GM19025 (cell line): Measurements from ENCODE around the gene LPGAT1.
"Not testable (repeated sequence)": the region's sequence is repeated elsewhere in the genome, so short reads cannot be mapped to it uniquely, and the experiment has no call there.

Source experiments
- ATAC-seq: cut with Tn5 transposase; IDR thresholded peaks from one replicate; pipeline ENCODE4 v1.9.1; 2021; ENCODE audit warnings: mild to moderate bottlenecking, low read depth, moderate library complexity; ENCODE audit not compliant: unreplicated experiment

Gene LPGAT1

GRCh38 chr1:211737115-211738035 lies 93.2 kb downstream of the LPGAT1 start:
- ATAC-seq, result no peak

GRCh38 chr1:211736351-211736915 lies 94.1 kb downstream of the LPGAT1 start:
- ATAC-seq, result no peak

GRCh38 chr1:211735208-211736170 lies 95.1 kb downstream of the LPGAT1 start:
- no peak for ATAC-seq

- no peak for ATAC-seq
These were observed 95.8 kb downstream of the LPGAT1 start for GRCh38 chr1:211734791-211735190.

- ATAC-seq, result no peak
These were observed 96.2 kb downstream of the LPGAT1 start for GRCh38 chr1:211734359-211734758.

GRCh38 chr1:211732293-211732980 lies 98.1 kb downstream of the LPGAT1 start:
- no peak for ATAC-seq

DNA sequence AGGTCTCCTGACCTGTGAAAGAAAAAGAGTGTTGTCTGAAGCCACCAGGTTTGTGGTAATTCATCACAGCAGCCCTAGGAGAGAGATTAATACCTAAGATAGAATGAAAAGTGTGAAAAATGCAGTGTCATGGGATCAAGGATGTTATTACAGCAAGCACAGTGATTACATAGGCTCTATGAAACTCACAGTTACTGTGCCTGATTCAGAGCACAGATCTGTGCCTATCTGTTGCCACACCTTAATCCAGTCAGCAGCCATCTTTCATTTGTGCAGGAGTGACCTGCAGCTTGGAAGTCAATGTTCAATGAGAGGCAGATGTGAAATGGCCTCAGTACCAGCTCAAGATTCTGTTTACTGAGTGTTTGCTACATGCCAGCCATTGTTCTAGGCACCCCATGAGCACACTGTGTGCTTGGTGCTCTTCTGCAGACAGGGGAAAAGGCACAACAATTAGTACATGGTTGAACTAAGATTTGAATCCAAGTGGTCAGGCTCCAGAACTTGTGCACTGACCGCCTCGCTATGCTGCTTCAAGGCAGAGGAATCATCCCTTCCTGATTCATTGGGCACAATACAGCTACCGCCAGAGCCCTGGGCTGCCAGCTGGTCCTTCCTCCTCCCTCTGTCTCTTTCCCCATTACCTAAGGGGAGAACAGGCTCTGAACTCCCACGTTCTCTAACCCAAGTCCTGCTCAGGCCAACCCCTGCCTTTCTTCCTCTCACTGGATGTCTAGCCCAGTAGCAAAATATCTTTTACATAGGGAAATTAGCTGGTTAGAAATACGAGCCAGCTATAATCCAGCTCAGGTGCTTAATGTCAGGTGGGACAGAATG lies 98.9 kb downstream of the LPGAT1 start:
- no peak for ATAC-seq

- no peak for ATAC-seq
These were observed 100.2 kb downstream of the LPGAT1 start for GRCh38 chr1:211730347-211730746.

DNA sequence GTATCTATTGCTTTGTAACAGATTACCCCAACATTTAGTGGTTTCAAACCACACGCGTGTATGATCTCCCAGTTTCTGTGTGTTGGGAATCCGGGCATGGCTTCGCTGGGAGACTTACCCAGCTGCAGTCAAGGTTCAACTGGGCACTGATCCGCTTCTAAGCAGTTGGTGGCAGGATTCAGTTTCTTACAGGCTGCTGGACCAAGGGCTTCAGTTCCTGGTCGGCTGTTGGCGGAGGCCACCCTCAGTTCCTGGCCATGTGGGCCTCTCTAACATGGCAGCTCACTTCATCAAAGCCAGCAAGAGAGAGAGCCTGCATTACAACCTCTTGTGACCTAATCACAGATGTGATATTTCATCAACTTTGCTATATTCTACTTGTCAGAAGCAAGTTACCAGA lies 101.3 kb downstream of the LPGAT1 start:
- no peak for ATAC-seq

- ATAC-seq, result no peak
These were observed 104.0 kb downstream of the LPGAT1 start for GRCh38 chr1:211726467-211726995.

- ATAC-seq, result no peak
These were observed 105.8 kb downstream of the LPGAT1 start for GRCh38 chr1:211724687-211725196.

DNA sequence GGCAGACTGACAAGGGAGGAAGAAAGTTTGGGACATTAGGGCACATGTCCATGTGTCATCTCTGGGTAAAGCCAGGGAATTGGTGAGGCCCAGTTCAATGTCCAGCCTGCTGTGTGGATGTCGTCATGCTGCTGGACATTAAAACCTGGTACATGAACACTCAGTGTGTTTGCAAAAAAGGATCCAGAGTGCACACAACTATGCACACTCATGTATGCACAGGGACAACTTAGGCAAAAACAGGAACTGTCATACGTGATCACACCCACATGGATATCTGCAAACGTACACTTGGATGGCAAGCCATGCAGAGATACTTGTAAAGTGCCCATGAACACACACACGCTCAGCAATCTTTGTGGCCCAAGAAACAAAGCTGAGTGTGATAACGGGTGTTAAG lies 107.3 kb downstream of the LPGAT1 start:
- no peak for ATAC-seq

GRCh38 chr1:211722277-211723175 lies 108.0 kb downstream of the LPGAT1 start:
- ATAC-seq, result no peak

DNA sequence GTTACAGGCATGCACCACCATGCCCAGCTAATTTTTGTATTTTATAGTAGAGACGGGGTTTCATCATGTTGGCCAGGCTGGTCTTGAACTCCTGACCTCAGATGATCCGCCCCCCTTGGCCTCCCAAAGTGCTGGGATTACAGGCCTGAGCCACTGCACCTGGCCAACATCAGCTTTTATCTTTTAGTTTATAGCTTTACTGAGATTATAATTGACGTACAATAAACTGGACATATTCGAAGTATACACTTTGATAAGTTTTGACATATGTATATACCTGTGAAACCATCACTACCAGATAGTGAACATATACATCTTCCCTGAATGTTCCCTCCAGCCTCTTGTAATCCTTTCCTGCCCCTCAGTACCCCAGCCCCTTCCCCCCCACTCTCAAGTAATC lies 114.0 kb downstream of the LPGAT1 start:
- ATAC-seq, result not testable (repeated sequence)

DNA sequence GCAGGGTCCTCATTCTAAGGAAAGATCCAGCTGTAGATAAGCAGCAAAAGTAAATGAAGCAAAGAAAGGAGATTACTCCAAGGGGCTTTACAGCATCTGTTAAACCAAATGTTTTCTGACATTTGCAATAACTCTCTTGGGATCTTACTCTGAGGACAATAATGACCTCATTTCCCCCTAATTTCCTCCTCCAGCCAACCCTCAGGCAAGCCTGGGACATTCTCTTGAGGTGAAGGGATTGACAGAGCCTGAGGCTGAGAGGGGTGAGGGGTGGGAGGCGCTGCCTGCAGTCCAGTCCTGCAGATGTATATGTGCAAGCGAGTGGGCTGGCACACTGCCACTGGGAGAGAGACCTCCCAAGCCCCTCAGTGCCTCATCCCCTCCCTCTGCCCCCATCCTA lies 114.6 kb downstream of the LPGAT1 start:
- no peak for ATAC-seq

DNA sequence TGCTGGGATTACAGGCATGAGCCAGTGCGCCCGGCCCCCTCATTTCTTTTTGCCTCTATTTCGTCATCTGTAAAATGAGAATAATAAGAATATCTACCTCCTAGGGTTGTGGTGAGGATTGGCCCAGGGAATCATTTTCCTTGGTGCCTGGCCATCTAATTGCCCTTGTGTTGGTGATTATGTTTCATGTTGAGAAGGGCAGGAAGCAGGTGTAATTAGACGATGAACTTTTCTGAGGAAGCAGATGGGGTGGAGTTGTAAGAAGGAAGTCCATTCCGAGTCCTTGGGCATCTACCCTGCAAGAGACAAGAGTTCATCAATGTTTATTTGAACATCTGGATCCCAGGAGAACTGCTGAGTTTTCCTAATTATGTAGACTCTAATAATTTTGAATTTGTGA lies 116.4 kb downstream of the LPGAT1 start:
- ATAC-seq, result no peak

DNA sequence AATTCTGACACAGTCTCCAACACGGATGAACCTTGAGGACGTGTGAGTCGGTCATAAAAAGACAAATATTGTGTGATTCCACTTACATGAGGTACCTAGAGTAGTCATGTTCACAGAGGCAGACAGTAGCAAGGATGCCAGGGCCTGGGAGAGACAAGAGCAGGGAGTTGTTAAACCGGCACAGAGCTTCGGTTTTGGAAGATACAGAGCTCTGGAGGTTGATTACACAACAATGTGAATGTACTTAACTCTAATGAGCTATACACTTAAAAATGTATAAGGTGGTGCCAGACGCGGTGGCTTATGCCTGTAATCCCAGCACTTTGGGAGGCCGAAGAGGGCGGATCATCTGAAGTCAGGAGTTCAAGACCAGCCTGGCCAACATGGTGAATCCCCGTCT lies 117.3 kb downstream of the LPGAT1 start:
- no peak for ATAC-seq

- ATAC-seq, result no peak
These were observed 119.3 kb downstream of the LPGAT1 start for GRCh38 chr1:211711315-211711705.
